GM21447 (cell line): Measurements from ENCODE around the gene GPC6.

ENCODE experiments used
- ATAC-seq: cut with Tn5 transposase; IDR thresholded peaks from one replicate; pipeline ENCODE4 v1.9.1; 2021; ENCODE audit not compliant: unreplicated experiment

GPC6 gene

GRCh38 chr13:94382960-94383359, 1156.4 kb downstream of the GPC6 start:
- no peak for ATAC-seq

GRCh38 chr13:94384231-94384905, 1157.8 kb downstream of the GPC6 start:
- no peak for ATAC-seq

- ATAC-seq = no peak
Observed at GRCh38 chr13:94387047-94387446, 1160.4 kb downstream of the GPC6 start.

- ATAC-seq = no peak
Observed at GRCh38 chr13:94389604-94390351, 1163.2 kb downstream of the GPC6 start.

- no peak for ATAC-seq
Observed at GRCh38 chr13:94390881-94391280, 1164.3 kb downstream of the GPC6 start.

- ATAC-seq = no peak
Observed at GRCh38 chr13:94394723-94395122, 1168.1 kb downstream of the GPC6 start.

- ATAC-seq = no peak
Observed at GRCh38 chr13:94395860-94396259, 1169.3 kb downstream of the GPC6 start.

- no peak for ATAC-seq
Observed at GRCh38 chr13:94399812-94400211, 1173.2 kb downstream of the GPC6 start.

- no peak for ATAC-seq
Observed at GRCh38 chr13:94400874-94401273, 1174.3 kb downstream of the GPC6 start.

GRCh38 chr13:94408314-94409036, 1181.9 kb downstream of the GPC6 start:
- no peak for ATAC-seq

GRCh38 chr13:94411747-94412146, 1185.1 kb downstream of the GPC6 start:
- no peak for ATAC-seq

GRCh38 chr13:94412870-94413597, 1186.4 kb downstream of the GPC6 start:
- ATAC-seq = no peak

GRCh38 chr13:94413598-94413944, 1187.0 kb downstream of the GPC6 start:
- no peak for ATAC-seq

- no peak for ATAC-seq
Observed at GRCh38 chr13:94414141-94414540, 1187.5 kb downstream of the GPC6 start.

- ATAC-seq = no peak
Observed at GRCh38 chr13:94414708-94415107, 1188.1 kb downstream of the GPC6 start.

GRCh38 chr13:94415500-94416237, 1189.1 kb downstream of the GPC6 start:
- no peak for ATAC-seq

- ATAC-seq = no peak
Observed at GRCh38 chr13:94416454-94417080, 1190.0 kb downstream of the GPC6 start.

GRCh38 chr13:94417294-94417693, 1190.7 kb downstream of the GPC6 start:
- ATAC-seq = no peak

- peak; percentile 66 for ATAC-seq
Observed at GRCh38 chr13:94419304-94419924, 1192.8 kb downstream of the GPC6 start.

GRCh38 chr13:94419925-94420305, 1193.3 kb downstream of the GPC6 start:
- ATAC-seq = no peak
